A673 (cell line): ENCODE data around the gene MAP3K10.

Experiments used
- EZH2 ChIP-seq: fragments of 200-600 bp; sonication (generic); IDR thresholded peaks from 2 replicates; pipeline ENCODE4 v1.6.1; 2017; ENCODE audit warnings: borderline replicate concordance, low read depth, mild to moderate bottlenecking, mixed read lengths, antibody characterized with exemption, low read length; ENCODE audit not compliant: poor library complexity, severe bottlenecking
- TF ChIP-seq, protein P1 (sequence below): fragments of 300-800, 200-600 bp; sonication (generic); conservative IDR thresholded peaks from 2 replicates; pipeline ENCODE4 v1.5.1; 2017; ENCODE audit warnings: low read depth, mild to moderate bottlenecking, antibody characterized with exemption, low read length, moderate library complexity, mixed read lengths

DNA sequence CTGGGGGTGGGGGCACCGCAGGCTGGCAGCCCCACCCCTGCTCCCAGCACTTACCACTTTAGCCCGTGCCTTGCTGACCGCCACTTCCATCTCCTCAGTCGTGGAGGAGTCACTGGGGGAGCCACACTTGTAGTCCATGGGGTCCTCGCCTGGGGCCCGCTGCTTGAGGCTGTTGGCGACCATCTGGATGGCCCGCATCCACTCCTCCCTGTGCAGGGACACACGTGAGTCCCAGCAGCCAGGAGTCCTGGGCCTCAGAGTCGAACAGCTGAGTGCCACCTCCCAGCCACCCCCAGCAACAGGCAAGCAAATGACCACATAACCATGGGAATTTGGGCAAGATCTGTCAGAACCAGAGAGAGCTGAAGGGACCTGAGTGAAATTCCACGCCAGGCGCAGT lies 51.3 kb downstream of the MAP3K10 start:
- TF ChIP-seq, protein P1, sequence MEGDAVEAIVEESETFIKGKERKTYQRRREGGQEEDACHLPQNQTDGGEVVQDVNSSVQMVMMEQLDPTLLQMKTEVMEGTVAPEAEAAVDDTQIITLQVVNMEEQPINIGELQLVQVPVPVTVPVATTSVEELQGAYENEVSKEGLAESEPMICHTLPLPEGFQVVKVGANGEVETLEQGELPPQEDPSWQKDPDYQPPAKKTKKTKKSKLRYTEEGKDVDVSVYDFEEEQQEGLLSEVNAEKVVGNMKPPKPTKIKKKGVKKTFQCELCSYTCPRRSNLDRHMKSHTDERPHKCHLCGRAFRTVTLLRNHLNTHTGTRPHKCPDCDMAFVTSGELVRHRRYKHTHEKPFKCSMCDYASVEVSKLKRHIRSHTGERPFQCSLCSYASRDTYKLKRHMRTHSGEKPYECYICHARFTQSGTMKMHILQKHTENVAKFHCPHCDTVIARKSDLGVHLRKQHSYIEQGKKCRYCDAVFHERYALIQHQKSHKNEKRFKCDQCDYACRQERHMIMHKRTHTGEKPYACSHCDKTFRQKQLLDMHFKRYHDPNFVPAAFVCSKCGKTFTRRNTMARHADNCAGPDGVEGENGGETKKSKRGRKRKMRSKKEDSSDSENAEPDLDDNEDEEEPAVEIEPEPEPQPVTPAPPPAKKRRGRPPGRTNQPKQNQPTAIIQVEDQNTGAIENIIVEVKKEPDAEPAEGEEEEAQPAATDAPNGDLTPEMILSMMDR, result no peak
- no peak for TF ChIP-seq EZH2
